Suprapubic skin (tissue), 4 donors: ENCODE results near the gene CAMK2D. TPM values are rescaled to one million over a fixed set of nuclear protein-coding genes. Genes with fewer than 3 reads are reported as not detected.

Experiments used
- DNase-seq, 2 donors: peaks; one replicate each; pipeline ENCODE4 v3.0.0-alpha.2; 2019; ENCODE audit warnings: low spot score in 2 of 2
- H3K27ac ChIP-seq: fragments of 200-600 bp; sonication (generic); one replicate; pipeline ENCODE4 v1.5.1; 2019
- H3K27me3 ChIP-seq: fragments of 200-600 bp; sonication (generic); one replicate; pipeline ENCODE4 v1.5.1; 2019
- H3K36me3 ChIP-seq: fragments of 200-600 bp; sonication (generic); one replicate; pipeline ENCODE4 v1.5.1; 2019
- H3K4me1 ChIP-seq: fragments of 200-600 bp; sonication (generic); one replicate; pipeline ENCODE4 v1.5.1; 2019
- H3K4me3 ChIP-seq: fragments of 200-600 bp; sonication (generic); one replicate; pipeline ENCODE4 v1.5.1; 2019; ENCODE audit warnings: mild to moderate bottlenecking
- H3K9me3 ChIP-seq: fragments of 200-600 bp; sonication (generic); one replicate; pipeline ENCODE4 v1.5.1; 2019
- CTCF ChIP-seq, 2 donors: fragments of 200-600 bp in 1 of 2; fragments of 450-650 bp in 1 of 2; sonication (generic) in 1 of 2; IDR thresholded peaks; one replicate each; pipeline ENCODE4 v1.5.1; 2016 to 2019; ENCODE audit warnings: antibody characterized with exemption in 2 of 2, mild to moderate bottlenecking in 1 of 2, moderate library complexity in 1 of 2
- EP300 ChIP-seq: sonication (generic); formaldehyde crosslinking; IDR thresholded peaks from one replicate; pipeline ENCODE4 v1.6.1; 2017; ENCODE audit warnings: antibody characterized with exemption
- POLR2A ChIP-seq, 2 donors: fragments of 450-650 bp; IDR thresholded peaks; one replicate each; pipeline ENCODE4 v1.6.1; 2017; ENCODE audit warnings: antibody characterized with exemption in 2 of 2, mild to moderate bottlenecking in 2 of 2, moderate library complexity in 2 of 2
- POLR2AphosphoS5 ChIP-seq, 3 donors: sonication (generic); formaldehyde crosslinking; IDR thresholded peaks; one replicate each; pipeline ENCODE4 v1.6.1; 2017; ENCODE audit warnings: antibody characterized with exemption in 3 of 3
- WGBS: methylation state at CpG from one replicate; pipeline ENCODE4 v1.1.5; 2018; 5-methylcytosine and 5-hydroxymethylcytosine counted together
- total RNA-seq, 4 donors: library from RNA; depleted of rRNA; stranded (reverse); fragments of >200 nt; gene quantifications; one replicate each; pipeline ENCODE4 v1.1.0, GENCODE V29; 2016

Gene CAMK2D
- total RNA-seq, 4 donors from 2014 or later: 21.5 to 38.2 (median 30.5) TPM

- Histone ChIP-seq H3K4me3 (no peak overlapping the region), H3K27me3 (no peaks in the 10 kb centered on the region), H3K36me3 (peaks cover 16% of the 10 kb centered on the region), H3K9me3 (no peaks in the 10 kb centered on the region), H3K27ac (no peak overlapping the region), H3K4me1 (no peaks in the 10 kb centered on the region)
- no peak for TF ChIP-seq POLR2A (IDR thresholded peaks at IDR 0.05)
- no peak for TF ChIP-seq CTCF (IDR thresholded peaks at IDR 0.05)
- 79% methylated on average over 2 of the region's 2 CpGs for WGBS
- DNase-seq: no peak
These were observed 284.7 kb downstream of the CAMK2D start for GRCh38 chr4:113476800-113477199.

- Histone ChIP-seq H3K9me3 (no peaks in the 10 kb centered on the region), H3K27ac (no peak overlapping the region), H3K4me3 (no peak overlapping the region), H3K36me3 (peaks cover 6% of the 10 kb centered on the region), H3K4me1 (peaks cover 10% of the 10 kb centered on the region), H3K27me3 (no peaks in the 10 kb centered on the region)
- TF ChIP-seq CTCF (IDR thresholded peaks at IDR 0.05) (no peak), POLR2A (IDR thresholded peaks at IDR 0.05) (no peak)
- DNase-seq: no peak
These were observed 287.5 kb downstream of the CAMK2D start for GRCh38 chr4:113474017-113474416.

GRCh38 chr4:113472864-113473263, 288.7 kb downstream of the CAMK2D start:
- Histone ChIP-seq H3K4me1 (peaks cover 19% of the 10 kb centered on the region), H3K36me3 (peaks cover 6% of the 10 kb centered on the region), H3K27me3 (no peaks in the 10 kb centered on the region), H3K4me3 (no peak overlapping the region), H3K9me3 (no peaks in the 10 kb centered on the region), H3K27ac (no peak overlapping the region)
- DNase-seq: no peak
- TF ChIP-seq POLR2A (IDR thresholded peaks at IDR 0.05): no peak
- no peak for TF ChIP-seq POLR2AphosphoS5 (IDR thresholded peaks at IDR 0.05)
- no peak for TF ChIP-seq EP300
- no peak for TF ChIP-seq CTCF (IDR thresholded peaks at IDR 0.05)
- WGBS: 42% methylated on average over 1 of the region's 1 CpG

GRCh38 chr4:113471146-113471860, 290.2 kb downstream of the CAMK2D start:
- no peak for TF ChIP-seq POLR2A (IDR thresholded peaks at IDR 0.05)
- TF ChIP-seq EP300: no peak
- TF ChIP-seq CTCF (IDR thresholded peaks at IDR 0.05): no peak
- no peak for TF ChIP-seq POLR2AphosphoS5 (IDR thresholded peaks at IDR 0.05)
- WGBS: 78% methylated on average over 4 of the region's 4 CpGs
- peaks cover 27% of the 10 kb centered on the region for H3K4me1 ChIP-seq
- no peak overlapping the region for H3K4me3 ChIP-seq
- H3K9me3 ChIP-seq: no peaks in the 10 kb centered on the region
- no peak for DNase-seq
- no peaks in the 10 kb centered on the region for H3K27me3 ChIP-seq
- no peak overlapping the region for H3K27ac ChIP-seq
- H3K36me3 ChIP-seq: no peaks in the 10 kb centered on the region

GRCh38 chr4:113469926-113470325, 291.6 kb downstream of the CAMK2D start:
- Histone ChIP-seq H3K4me1 (peaks cover 27% of the 10 kb centered on the region), H3K27me3 (no peaks in the 10 kb centered on the region), H3K4me3 (no peak overlapping the region), H3K27ac (peak overlapping the region; percentile 89), H3K36me3 (peaks cover 5% of the 10 kb centered on the region), H3K9me3 (no peaks in the 10 kb centered on the region)
- no peak for DNase-seq
- TF ChIP-seq POLR2A (IDR thresholded peaks at IDR 0.05) (no peak), EP300 (no peak), CTCF (IDR thresholded peaks at IDR 0.05) (no peak), POLR2AphosphoS5 (IDR thresholded peaks at IDR 0.05) (no peak)
- WGBS: 100% methylated on average over 1 of the region's 1 CpG
